Neuron (in vitro differentiated cells): ENCODE results near the gene CEP85L.

Source experiments
- H2AFZ ChIP-seq: one replicate; pipeline ENCODE4 v1.6.1; 2013; ENCODE audit warnings: low read depth, mild to moderate bottlenecking, inconsistent platforms, low read length, moderate library complexity
- H3K27me3 ChIP-seq: one replicate; pipeline ENCODE4 v1.6.1; 2013; ENCODE audit warnings: low read length; ENCODE audit not compliant: insufficient read depth
- H3K36me3 ChIP-seq: one replicate; pipeline ENCODE4 v1.6.1; 2013; ENCODE audit warnings: low read length; ENCODE audit not compliant: insufficient read depth
- H3K4me1 ChIP-seq: one replicate; pipeline ENCODE4 v1.6.1; 2013; ENCODE audit warnings: low read length; ENCODE audit not compliant: insufficient read depth
- H3K4me3 ChIP-seq: 2 replicates; pipeline ENCODE4 v1.5.1; 2013; ENCODE audit warnings: mild to moderate bottlenecking, low read length, moderate library complexity
- H3K9me3 ChIP-seq: one replicate; pipeline ENCODE4 v1.6.1; 2013; ENCODE audit warnings: low read length

CEP85L gene

DNA sequence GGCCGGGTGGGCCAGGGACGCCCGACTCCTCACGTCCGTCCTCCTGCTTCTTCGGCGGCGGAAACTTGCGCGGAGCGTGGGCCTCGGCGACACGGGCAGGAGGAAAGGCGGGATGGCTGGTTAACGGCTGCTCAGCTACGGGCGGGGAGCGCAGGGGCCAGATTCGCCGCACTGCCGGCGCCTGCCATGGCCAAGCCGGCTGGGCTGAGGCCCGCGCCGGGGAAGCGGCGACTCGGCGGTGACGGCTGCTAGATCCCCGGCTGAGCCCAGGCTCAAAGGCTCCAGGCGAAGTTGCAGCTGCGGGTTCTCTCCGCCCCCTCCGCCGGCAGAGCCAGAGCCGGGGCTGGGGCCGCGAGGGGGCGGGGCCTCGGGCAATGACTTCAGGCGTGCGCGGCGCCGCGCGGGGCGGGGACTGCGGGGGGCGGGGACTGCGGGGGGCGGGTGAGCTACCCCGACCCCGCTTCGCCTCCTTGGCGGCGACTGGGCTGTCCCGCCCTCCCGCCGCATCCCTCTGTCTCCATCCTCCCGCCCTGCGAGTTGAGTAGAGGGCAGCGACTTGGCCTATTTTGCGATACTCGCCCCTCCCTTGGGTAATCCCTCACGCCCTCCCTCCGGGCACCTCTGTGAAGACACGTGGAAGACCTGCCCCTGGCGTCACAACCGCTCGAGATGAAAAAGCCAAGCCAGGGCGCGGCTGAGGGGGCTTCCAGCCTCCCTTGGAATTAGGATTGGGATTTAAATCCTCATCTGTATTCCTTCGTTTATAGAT lies at the start of gene CEP85L:
TSS of gene CEP85L (minus strand) at position 310 of the 769 bp plus-strand sequence. CDS start 322 bp downstream, outside the sequence.
- Histone ChIP-seq H3K4me3 (peak within 1 kb of the TSS; percentile 93), H2AFZ (peak within 1 kb of the TSS; percentile 97), H3K36me3 (no peaks in the 10 kb centered on the region), H3K9me3 (no peaks in the 10 kb centered on the region), H3K4me1 (peaks cover 15% of the 10 kb centered on the region), H3K27me3 (no peaks in the 10 kb centered on the region)

DNA sequence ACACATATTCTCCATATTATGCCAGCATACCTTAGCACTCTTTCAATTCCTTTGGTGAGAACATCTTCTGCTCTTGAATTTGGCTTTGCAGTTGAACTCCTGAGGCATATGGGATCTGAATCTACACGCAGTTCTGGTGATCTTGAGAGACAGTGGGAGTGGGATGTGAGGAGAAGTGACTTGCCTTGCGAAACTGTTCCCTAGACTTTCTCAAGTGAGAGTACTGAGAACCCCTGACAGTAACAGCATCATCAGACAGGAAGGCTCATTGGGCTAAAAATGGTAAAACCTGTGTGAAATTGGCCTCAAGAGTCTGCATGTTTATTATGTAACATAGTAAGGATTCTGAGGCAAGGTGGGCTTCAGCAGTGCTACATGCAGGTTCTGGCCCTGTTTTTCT lies 49.1 kb upstream of the CEP85L start:
- Histone ChIP-seq H2AFZ (no peak overlapping the region), H3K27me3 (no peaks in the 10 kb centered on the region), H3K36me3 (no peaks in the 10 kb centered on the region), H3K4me3 (no peak overlapping the region), H3K9me3 (no peaks in the 10 kb centered on the region), H3K4me1 (peaks cover 21% of the 10 kb centered on the region)

DNA sequence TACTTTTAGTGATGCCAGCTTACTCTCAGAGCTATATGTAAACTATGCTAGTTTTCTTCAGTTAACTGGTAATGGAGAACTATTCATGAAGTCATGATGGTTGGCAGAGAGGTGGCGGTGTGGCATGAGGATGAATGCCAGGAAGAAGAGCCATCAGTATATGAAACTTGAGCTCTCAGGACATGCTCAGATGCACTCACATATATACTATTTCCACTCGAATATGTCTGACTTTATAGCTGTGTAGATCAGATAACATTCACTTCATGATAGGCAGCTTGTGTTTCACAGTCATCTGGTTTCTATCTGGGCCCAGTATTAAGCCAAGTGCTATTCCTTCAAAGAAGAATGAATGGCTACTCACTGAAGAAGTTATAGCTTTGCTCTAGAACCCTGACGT lies 46.2 kb upstream of the CEP85L start:
- H3K9me3 ChIP-seq: no peaks in the 10 kb centered on the region
- peaks cover 7% of the 10 kb centered on the region for H3K4me1 ChIP-seq
- no peak overlapping the region for H3K4me3 ChIP-seq
- no peaks in the 10 kb centered on the region for H3K27me3 ChIP-seq
- H3K36me3 ChIP-seq: no peaks in the 10 kb centered on the region
- H2AFZ ChIP-seq: no peak overlapping the region

DNA sequence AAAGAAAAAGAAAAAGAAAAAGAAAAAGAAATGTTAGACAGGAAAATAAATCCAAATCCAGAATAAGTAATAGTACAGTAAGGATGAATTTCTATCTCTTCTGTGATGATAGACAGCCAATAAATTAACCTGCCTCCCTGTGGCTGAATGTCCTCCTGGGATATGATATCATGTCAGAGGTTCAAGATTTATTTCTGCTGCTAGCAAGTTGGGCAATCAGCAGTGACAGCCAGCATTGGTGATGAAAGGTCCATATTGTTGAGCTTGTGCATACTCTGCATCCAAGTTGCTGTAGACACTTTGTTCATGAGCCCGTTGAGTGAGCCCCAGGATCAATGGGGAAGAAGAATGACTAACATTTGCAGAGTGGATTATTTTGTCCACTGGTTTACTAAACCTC lies 44.9 kb upstream of the CEP85L start:
- no peaks in the 10 kb centered on the region for H3K27me3 ChIP-seq
- no peaks in the 10 kb centered on the region for H3K36me3 ChIP-seq
- no peaks in the 10 kb centered on the region for H3K9me3 ChIP-seq
- no peak overlapping the region for H3K4me3 ChIP-seq
- H2AFZ ChIP-seq: no peak overlapping the region
- H3K4me1 ChIP-seq: peaks cover 7% of the 10 kb centered on the region

DNA sequence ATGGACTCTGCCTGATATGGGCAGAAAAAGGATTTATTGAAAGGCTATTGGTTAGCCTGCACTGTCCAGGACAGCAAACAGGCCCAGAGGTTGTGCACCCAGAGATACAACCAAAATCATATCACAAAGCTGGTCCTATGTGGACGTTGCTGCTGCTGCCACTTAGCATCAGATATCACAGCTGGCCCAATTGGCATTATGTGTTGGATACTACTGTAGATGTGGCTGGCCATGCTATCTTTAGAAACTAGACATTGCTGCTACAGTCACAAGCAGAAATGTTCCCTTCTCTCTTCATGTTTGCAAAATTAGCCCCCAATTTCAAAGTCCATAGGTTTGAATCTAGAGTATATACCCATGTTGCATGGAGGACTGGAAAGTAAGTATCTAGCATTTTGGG lies 42.2 kb upstream of the CEP85L start:
- Histone ChIP-seq H3K4me1 (no peaks in the 10 kb centered on the region), H3K4me3 (no peak overlapping the region), H3K36me3 (no peaks in the 10 kb centered on the region), H3K27me3 (no peaks in the 10 kb centered on the region), H3K9me3 (no peaks in the 10 kb centered on the region), H2AFZ (no peak overlapping the region)

DNA sequence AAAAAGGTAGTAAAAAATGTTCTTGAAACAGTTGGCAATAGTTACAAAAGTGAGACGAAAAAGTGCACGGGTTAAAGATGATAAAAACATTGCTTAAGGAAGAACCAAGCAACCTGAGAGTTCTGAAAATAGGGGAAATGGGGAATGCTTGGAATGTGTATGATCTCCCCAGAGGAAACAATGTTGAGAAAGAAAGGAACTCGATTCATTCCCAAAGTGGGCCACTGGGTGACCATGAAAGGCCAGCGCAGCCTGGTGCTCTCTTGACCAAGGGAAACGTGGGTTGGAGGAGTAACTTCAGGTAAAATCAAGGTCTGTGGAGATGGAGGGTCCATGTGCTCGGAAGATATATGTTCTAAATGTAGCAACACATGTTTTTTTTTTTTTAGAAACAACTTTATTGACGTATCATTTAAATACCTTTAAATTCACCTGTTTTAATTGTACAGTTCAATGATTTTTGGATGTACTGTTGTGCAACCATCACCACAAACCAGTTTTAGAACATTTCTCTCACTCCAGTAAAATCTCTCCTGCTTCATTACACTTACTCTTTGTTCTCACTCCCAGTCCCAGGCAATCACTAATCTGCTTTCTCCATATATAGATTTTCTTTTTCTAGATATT lies 34.5 kb upstream of the CEP85L start:
- H3K36me3 ChIP-seq: no peaks in the 10 kb centered on the region

DNA sequence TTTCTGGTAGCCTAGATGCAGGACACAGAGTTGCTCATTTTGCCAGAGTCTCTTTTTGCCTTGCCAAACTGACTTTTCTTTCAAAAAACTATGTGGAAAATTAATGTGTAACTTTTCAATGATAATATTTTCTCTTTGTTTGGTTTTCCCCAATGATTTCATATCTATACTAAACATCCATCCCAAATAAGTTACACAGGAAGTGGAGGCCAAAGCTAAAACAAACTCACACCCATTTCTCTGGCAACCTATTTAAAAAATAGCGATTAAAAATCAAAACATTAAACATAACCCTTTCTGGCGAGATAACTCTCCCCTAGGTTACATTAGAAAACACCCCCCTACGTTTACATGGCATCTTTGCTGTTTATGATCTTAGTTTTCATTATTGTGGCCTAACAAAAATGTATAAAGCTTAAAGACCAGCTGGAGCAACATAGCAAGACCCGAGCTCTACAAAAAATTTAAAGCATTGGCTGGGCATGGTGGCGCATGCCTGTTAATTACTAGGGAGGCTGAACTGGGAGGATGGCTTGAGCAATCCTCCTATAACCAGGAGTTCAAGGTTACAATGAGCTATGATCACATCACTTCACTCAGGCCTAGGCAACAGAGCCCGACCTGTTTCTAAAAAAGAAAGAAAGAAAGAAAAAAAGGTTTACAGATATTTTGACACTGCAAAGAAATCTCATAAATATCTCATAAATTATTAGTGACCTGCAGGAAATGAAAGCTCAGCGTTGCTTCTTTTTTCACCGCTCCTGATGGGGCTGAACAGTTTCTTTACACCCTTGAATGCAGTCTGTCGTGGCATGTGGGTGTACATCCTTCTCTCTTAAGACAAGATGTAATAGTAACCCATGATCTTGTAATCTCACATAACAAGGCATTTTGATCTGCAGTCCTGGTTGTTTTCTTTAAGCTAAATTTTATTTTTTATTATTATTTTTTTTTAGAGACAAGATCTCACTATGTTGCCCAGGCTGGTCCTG lies 32.8 kb upstream of the CEP85L start:
- Histone ChIP-seq H3K9me3 (no peaks in the 10 kb centered on the region), H2AFZ (no peak overlapping the region), H3K27me3 (no peaks in the 10 kb centered on the region), H3K36me3 (no peaks in the 10 kb centered on the region), H3K4me1 (no peaks in the 10 kb centered on the region), H3K4me3 (no peak overlapping the region)

More for the DNA sequence above, 34.5 kb upstream of the CEP85L start:
- no peaks in the 10 kb centered on the region for H3K9me3 ChIP-seq
- no peak overlapping the region for H3K4me3 ChIP-seq
- H3K27me3 ChIP-seq: no peaks in the 10 kb centered on the region
- H3K4me1 ChIP-seq: no peaks in the 10 kb centered on the region
- no peak overlapping the region for H2AFZ ChIP-seq

DNA sequence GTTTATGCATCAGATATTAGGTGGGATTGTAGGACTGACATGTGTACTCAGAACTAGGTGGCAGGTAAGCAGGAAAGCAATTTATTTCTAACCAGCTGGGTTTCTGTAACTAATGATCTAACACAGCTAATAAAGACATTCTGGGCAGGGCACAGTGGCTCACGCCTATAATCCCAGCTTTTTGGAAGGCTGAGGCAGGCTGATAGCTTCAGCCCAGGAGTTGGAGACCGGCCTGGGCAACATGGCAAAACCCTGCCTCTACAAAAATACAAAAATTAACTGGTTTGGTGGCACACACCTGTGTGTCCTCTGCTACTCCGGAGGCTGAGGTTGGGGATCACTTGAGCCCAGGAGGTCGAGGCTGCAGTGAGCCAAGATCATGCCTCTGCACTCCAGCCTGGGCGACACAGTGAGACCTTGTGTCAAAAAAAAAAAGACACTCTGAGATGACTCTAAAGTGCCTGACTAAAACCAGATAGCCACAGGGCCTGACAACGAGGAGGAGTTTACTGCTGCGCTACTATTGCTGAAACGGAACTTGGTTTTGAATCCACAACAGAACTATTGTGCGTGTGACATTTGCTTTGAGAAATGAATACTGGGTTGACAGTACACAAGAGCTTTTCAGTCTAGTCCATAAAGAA lies 29.2 kb upstream of the CEP85L start:
- H3K4me1 ChIP-seq: no peaks in the 10 kb centered on the region
- no peak overlapping the region for H2AFZ ChIP-seq
- no peaks in the 10 kb centered on the region for H3K36me3 ChIP-seq
- H3K9me3 ChIP-seq: no peaks in the 10 kb centered on the region
- H3K27me3 ChIP-seq: no peaks in the 10 kb centered on the region
- no peak overlapping the region for H3K4me3 ChIP-seq

DNA sequence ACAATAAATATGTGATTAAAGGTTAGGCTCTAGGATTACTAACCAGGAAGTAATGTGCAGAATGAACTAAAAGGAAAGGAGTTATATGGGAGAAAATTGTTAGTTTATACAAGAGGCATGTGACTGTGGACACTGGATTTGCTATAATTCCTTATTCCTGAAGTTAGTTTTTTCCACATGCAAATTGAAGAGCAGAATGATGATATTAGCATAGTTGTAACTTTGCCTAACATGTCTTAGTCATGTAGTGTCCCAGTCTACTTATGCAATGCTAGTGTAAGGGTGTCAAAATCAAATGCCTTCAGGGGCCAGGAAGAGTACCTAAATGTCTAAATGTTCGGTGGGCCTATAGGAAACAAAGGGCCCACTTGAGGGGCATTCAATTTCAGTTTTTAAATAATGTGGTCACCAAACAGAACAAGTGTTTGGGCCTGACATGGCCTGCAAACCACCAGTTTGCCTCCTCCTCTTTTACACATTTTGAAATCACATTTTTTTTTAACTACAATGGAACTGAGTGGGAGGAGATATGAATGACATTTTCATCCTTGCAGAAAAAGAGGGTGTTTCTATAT lies 28.0 kb upstream of the CEP85L start:
- Histone ChIP-seq H3K36me3 (no peaks in the 10 kb centered on the region), H3K9me3 (no peaks in the 10 kb centered on the region), H3K27me3 (no peaks in the 10 kb centered on the region), H3K4me1 (no peaks in the 10 kb centered on the region), H3K4me3 (no peak overlapping the region), H2AFZ (no peak overlapping the region)

DNA sequence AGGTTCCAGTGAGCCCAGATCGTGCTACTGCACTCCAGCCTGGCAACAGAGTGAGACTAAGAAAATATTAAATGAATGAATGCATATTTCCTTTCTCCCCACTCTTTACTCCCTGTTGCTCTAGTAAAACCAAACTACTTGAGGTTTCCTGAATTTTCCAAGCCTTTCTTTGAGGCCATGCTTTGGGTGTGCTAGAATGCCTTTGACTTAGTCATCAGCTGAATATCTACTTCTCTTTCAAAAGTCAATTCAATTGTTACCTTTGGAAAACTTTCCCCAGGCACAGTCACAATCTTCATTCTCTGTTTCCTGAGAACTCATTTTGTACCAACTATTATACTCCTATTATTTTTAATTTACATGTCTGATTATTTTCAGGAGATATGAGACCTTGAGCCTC lies 27.5 kb upstream of the CEP85L start:
- Histone ChIP-seq H3K4me1 (no peaks in the 10 kb centered on the region), H3K9me3 (no peaks in the 10 kb centered on the region), H2AFZ (no peak overlapping the region), H3K27me3 (no peaks in the 10 kb centered on the region), H3K36me3 (no peaks in the 10 kb centered on the region), H3K4me3 (no peak overlapping the region)

DNA sequence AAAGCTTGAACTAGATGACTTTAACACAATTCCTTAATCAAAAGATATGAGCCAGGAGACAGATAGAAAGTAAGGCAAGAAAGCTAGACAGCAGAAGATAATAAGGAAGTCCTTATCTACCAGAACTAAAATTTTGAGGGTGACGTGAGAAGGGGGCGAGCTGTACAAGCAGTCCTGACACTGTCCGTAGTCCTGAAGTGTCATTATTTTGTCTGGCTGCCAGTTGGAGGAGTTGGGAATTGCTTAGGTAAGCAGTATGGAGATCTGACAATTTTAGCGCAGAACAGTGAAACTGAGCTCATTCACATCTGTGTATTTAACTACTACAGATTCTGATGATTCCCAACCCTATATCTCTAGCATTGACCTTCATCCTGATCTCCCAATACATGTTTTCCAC lies 25.8 kb upstream of the CEP85L start:
- H3K9me3 ChIP-seq: no peaks in the 10 kb centered on the region
- no peak overlapping the region for H3K4me3 ChIP-seq
- H3K27me3 ChIP-seq: no peaks in the 10 kb centered on the region
- no peaks in the 10 kb centered on the region for H3K36me3 ChIP-seq
- no peak overlapping the region for H2AFZ ChIP-seq
- no peaks in the 10 kb centered on the region for H3K4me1 ChIP-seq

DNA sequence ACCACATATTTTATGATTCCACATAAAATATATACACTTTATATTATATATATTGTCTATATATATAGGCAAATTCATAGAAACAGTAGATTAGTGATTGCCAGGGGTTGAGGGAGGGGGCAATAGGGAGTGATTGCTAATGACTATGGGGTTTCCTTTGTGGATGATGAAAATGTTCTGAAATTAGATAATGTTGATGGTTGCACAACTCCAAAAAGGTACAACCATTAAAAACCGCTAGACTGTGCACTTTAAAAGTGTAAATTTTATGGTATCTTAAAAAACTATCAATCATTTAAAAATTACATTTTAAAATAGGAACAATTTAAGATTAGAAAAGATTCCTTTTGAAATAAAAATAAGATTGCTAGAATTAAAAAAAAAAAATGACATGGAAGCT lies 23.8 kb upstream of the CEP85L start:
- Histone ChIP-seq H3K4me3 (no peak overlapping the region), H2AFZ (no peak overlapping the region), H3K9me3 (no peaks in the 10 kb centered on the region), H3K27me3 (no peaks in the 10 kb centered on the region), H3K4me1 (no peaks in the 10 kb centered on the region), H3K36me3 (no peaks in the 10 kb centered on the region)
